Measurements from ENCODE around the gene TMEM60. TPM values are rescaled to one million over a fixed set of nuclear protein-coding genes. Genes with fewer than 3 reads are reported as not detected.

The TMEM60 gene
- total and polyA plus RNA-seq, 2 of the 13 experiments (the other 11 are each of a cell fraction or from before 2014, with no cell fraction given), result 25.6 to 27.7 TPM

DNA sequence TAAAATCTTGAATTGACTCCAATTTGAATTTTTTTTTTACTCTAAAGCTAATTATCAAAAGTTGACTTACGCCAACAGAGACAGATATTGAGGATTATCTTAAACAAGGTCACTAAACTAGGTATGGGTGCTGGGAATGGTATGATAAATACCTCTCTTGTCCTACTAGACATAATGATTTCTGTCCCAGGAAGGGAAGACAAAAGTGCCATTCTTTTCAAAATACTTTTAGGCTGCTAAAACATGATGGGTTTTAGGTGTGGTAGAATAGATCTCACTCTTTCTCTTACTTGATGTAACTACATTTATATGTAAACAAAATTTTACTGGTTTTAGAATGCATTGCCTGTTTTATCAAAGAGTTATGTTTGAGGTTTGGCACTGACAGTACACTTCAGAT, 15.1 kb downstream of the TMEM60 start (continued):
- TF ChIP-seq BCL6 (CRISPR knock-in tag; IDR thresholded peaks at IDR 0.05), result no peak
- TF ChIP-seq, protein P1, sequence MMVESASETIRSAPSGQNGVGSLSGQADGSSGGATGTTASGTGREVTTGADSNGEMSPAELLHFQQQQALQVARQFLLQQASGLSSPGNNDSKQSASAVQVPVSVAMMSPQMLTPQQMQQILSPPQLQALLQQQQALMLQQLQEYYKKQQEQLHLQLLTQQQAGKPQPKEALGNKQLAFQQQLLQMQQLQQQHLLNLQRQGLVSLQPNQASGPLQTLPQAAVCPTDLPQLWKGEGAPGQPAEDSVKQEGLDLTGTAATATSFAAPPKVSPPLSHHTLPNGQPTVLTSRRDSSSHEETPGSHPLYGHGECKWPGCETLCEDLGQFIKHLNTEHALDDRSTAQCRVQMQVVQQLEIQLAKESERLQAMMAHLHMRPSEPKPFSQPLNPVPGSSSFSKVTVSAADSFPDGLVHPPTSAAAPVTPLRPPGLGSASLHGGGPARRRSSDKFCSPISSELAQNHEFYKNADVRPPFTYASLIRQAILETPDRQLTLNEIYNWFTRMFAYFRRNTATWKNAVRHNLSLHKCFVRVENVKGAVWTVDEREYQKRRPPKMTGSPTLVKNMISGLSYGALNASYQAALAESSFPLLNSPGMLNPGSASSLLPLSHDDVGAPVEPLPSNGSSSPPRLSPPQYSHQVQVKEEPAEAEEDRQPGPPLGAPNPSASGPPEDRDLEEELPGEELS (CRISPR knock-in tag; IDR thresholded peaks at IDR 0.05), result no peak

DNA sequence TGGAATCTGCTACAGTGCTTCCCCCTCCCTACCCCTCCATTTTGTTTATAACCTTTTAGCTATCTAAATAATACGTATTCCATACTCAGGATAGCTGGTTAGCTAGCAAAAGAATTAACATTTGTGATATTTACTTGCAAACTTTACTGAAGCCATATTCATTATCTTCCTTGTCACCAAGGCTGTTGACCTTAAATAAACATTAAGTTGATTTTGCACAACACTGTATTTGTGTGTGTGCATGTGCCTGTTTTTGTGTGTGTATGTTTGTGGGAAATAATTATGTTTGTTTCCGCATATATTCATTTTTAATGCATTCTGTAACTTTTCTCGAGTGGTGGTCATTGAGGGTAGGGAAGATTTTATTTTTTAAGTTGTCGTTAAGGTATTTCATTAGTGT, 15.9 kb downstream of the TMEM60 start:
- BruUV-seq (replicated peaks), result no TSS peak
- H3K36me3 ChIP-seq (replicated peaks in 1 of 2; ENCODE audit: control insufficient read depth in 1 of 2, insufficient read depth in 2 of 2, low read length in 2 of 2), result peaks cover 3 to 25% of the 10 kb centered on the region in 2 experiments; a peak in 4 of 5 replicates
- no peak overlapping the region for H3K27ac ChIP-seq (ENCODE audit: extremely low read length, insufficient read depth, low read length)
- in situ Hi-C loops (cut with HindIII; ENCODE audit: extremely low pct_ligation_motif_present, low pct_unique_long_range_greater_than_20kb), result no loop called here
- intact Hi-C loops (cut with micrococcal nuclease; ENCODE audit: unreplicated experiment), result no loop called here
- 95% methylated on average over 4 of the region's 4 CpGs for WGBS (ENCODE audit: low lambda C conversion rate)
- FAIRE-seq (no peak), ATAC-seq (no peak), DNase-seq (ENCODE audit: low spot score) (no peak)
- ChIA-PET POLR2A (no interaction called here), CTCF (ENCODE audit: low intra/inter-chr PET ratio, low total read pairs) (no interaction called here)
- no peak overlapping the region for H2AFZ ChIP-seq (ENCODE audit: low read length)
- peaks cover 12% of the 10 kb centered on the region for H3K9me3 ChIP-seq (ENCODE audit: low read length)
- no peak overlapping the region for H3K4me3 ChIP-seq (replicated peaks in 1 of 3; ENCODE audit: insufficient read depth in 1 of 3, low read depth in 2 of 3, low read length in 3 of 3)
- H3K9ac ChIP-seq (ENCODE audit: insufficient read depth, low read depth, low read length), result no peak overlapping the region
- no peaks in the 10 kb centered on the region for H4K20me1 ChIP-seq (ENCODE audit: insufficient read depth, low read length)
- H3K4me1 ChIP-seq (ENCODE audit: insufficient read depth, low read length), result peaks cover 14% of the 10 kb centered on the region
- no peaks in the 10 kb centered on the region for H3K27me3 ChIP-seq (ENCODE audit: control insufficient read depth in 1 of 2, insufficient read depth in 2 of 2, low read length in 2 of 2)
- no peaks in the 10 kb centered on the region for H3K79me2 ChIP-seq (ENCODE audit: insufficient read depth, low read length)
- TF ChIP-seq RBM22 (optimal IDR thresholded peaks at IDR 0.05; ENCODE audit: low read length) (no peak), TBP (CRISPR knock-in tag; IDR thresholded peaks at IDR 0.05) (no peak), FOXP1 (IDR thresholded peaks at IDR 0.05) (no peak), FOXP1 (CRISPR knock-in tag; IDR thresholded peaks at IDR 0.05) (0 out of 2 replicates have a peak, but pooled peaks have one; percentile 27), KDM5B (CRISPR knock-in tag; IDR thresholded peaks at IDR 0.05; ENCODE audit: borderline replicate concordance) (no peak), ZNF296 (CRISPR knock-in tag; conservative IDR thresholded peaks at IDR 0.05) (no peak)
- TF ChIP-seq, protein P2, sequence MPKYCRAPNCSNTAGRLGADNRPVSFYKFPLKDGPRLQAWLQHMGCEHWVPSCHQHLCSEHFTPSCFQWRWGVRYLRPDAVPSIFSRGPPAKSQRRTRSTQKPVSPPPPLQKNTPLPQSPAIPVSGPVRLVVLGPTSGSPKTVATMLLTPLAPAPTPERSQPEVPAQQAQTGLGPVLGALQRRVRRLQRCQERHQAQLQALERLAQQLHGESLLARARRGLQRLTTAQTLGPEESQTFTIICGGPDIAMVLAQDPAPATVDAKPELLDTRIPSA (CRISPR knock-in tag; IDR thresholded peaks at IDR 0.05; ENCODE audit: borderline replicate concordance), result no peak
- no peak overlapping the region for H3K4me2 ChIP-seq (ENCODE audit: low read depth, low read length)

Data from HepG2 (cell line).